Osteocyte (in vitro differentiated cells): ENCODE data around the gene NOA1. TPM values are rescaled to one million over a fixed set of nuclear protein-coding genes. Genes with fewer than 3 reads are reported as not detected.

Experiments
- DNase-seq: peaks from one replicate; pipeline ENCODE4 v3.0.0; 2021; ENCODE audit warnings: mixed read lengths; ENCODE audit not compliant: unreplicated experiment; ENCODE audit errors: extremely low spot score
- H3K27ac Mint-ChIP-seq: one replicate; pipeline ENCODE4 v1.8.0; 2021; ENCODE audit warnings: mild to moderate bottlenecking, mixed read lengths; ENCODE audit not compliant: unreplicated experiment
- H3K27me3 Mint-ChIP-seq: one replicate; pipeline ENCODE4 v1.8.0; 2021; ENCODE audit warnings: mixed read lengths; ENCODE audit not compliant: unreplicated experiment
- H3K36me3 Mint-ChIP-seq: one replicate; pipeline ENCODE4 v1.8.0; 2021; ENCODE audit warnings: mixed read lengths; ENCODE audit not compliant: unreplicated experiment
- H3K4me1 Mint-ChIP-seq: one replicate; pipeline ENCODE4 v1.8.0; 2021; ENCODE audit warnings: mixed read lengths; ENCODE audit not compliant: unreplicated experiment
- H3K4me3 Mint-ChIP-seq: one replicate; pipeline ENCODE4 v1.8.0; 2021; ENCODE audit warnings: mild to moderate bottlenecking, moderate library complexity, mixed read lengths; ENCODE audit not compliant: unreplicated experiment
- H3K9me3 Mint-ChIP-seq: one replicate; pipeline ENCODE4 v1.8.0; 2021; ENCODE audit warnings: mixed read lengths; ENCODE audit not compliant: unreplicated experiment
- total RNA-seq: library from RNA; stranded (reverse); gene quantifications from 2 replicates; pipeline ENCODE4 v1.2.1, GENCODE V29; 2021
- TF ChIP-seq, protein P1 (sequence below): fragments of 200-600 bp; sonication (generic); IDR thresholded peaks from 2 replicates; pipeline ENCODE4 v1.5.0; 2021; ENCODE audit warnings: antibody characterized with exemption, mild to moderate bottlenecking, moderate library complexity

NOA1 gene
- total RNA-seq, 1 donor from 2014 or later, result 21.6 TPM

DNA sequence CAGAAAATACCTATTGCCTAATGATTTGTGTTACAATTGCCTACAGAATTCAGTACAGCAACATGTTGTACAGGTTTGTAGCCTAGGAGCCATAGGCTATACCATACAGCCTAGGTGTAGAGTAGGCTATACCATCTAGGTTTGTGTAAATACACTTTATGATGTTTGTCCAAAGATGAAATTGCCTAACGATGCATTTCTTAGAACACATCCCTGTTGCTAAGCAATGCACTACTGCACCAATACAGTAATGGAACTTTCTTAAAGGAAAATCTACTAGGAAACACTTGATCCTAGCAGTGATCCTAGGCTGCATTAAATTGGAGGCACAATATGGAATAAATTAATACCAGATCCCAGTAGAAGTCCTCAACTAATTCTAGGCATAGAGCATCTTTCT, 18.3 kb downstream of the NOA1 start:
- H3K27ac Mint-ChIP-seq, result no peak overlapping the region
- H3K4me3 Mint-ChIP-seq, result no peak overlapping the region
- TF ChIP-seq, protein P1, sequence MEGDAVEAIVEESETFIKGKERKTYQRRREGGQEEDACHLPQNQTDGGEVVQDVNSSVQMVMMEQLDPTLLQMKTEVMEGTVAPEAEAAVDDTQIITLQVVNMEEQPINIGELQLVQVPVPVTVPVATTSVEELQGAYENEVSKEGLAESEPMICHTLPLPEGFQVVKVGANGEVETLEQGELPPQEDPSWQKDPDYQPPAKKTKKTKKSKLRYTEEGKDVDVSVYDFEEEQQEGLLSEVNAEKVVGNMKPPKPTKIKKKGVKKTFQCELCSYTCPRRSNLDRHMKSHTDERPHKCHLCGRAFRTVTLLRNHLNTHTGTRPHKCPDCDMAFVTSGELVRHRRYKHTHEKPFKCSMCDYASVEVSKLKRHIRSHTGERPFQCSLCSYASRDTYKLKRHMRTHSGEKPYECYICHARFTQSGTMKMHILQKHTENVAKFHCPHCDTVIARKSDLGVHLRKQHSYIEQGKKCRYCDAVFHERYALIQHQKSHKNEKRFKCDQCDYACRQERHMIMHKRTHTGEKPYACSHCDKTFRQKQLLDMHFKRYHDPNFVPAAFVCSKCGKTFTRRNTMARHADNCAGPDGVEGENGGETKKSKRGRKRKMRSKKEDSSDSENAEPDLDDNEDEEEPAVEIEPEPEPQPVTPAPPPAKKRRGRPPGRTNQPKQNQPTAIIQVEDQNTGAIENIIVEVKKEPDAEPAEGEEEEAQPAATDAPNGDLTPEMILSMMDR, result no peak
- no peak for DNase-seq
- no peaks in the 10 kb centered on the region for H3K27me3 Mint-ChIP-seq
- H3K4me1 Mint-ChIP-seq, result peaks cover 3% of the 10 kb centered on the region
- H3K9me3 Mint-ChIP-seq, result no peaks in the 10 kb centered on the region
- H3K36me3 Mint-ChIP-seq, result peaks cover 15% of the 10 kb centered on the region

DNA sequence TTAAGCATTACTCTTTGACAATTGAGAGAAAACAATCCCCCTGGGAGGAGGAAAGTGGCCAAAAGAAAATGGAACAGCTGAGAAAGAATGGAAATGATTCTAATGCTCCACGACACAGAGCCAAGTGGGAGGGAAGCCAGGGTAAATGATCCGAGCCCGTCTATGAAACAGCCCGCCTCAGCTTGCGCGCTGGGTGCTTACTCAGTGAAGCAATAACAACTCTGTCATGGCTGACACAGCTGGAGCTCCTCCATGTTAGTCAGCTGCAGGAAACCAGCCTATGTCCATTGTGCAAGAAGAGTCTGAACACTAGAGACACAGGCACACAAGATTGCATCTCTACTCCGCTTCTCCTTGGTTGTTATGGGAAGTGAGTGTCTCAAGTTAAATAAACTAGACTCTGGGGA, 19.3 kb downstream of the NOA1 start:
- H3K27me3 Mint-ChIP-seq, result no peaks in the 10 kb centered on the region
- peaks cover 3% of the 10 kb centered on the region for H3K4me1 Mint-ChIP-seq
- H3K27ac Mint-ChIP-seq, result no peak overlapping the region
- no peaks in the 10 kb centered on the region for H3K9me3 Mint-ChIP-seq
- peak; percentile 64 for DNase-seq
- TF ChIP-seq, protein P1, result no peak
- H3K36me3 Mint-ChIP-seq, result peaks cover 12% of the 10 kb centered on the region
- no peak overlapping the region for H3K4me3 Mint-ChIP-seq

DNA sequence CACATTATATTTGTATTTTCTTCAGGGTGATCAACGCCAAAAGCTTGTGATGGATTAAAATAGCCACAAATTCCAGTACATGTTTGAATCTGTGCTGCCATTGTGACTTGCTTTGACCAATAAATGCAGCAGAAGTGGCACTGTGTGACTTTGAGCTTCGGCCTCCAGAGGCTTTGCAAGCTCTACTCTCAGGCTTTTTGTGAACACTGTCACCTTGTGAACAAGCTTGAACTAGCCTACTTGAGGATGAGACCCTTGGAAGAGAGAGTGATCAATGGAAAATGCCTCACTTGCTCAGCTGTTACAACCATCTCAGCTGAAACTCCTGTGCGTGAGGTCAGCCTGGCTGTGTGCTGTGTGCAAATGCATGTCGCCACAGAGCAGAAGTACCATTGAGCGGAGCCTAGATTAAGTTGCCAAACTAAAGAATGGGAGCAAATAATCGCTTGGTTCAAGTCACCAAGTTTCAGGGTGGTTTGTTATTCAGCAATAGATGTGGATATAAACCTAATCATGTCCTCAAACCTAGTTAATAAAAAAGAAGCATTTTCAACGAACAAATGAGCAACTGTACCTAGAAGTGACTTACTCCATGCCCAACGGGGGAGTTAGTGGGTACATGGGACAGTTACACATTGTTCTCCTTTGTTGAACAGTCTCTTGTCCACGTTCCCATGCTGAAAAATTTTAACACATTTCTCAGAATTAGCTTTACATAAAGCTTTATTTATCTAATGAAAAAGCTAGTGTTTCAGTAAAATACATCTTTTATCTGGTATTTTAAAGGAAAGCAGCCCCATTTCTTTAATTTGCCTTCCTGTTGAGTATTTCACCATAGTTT, 23.5 kb downstream of the NOA1 start:
- no peak overlapping the region for H3K4me3 Mint-ChIP-seq
- H3K4me1 Mint-ChIP-seq, result peaks cover 3% of the 10 kb centered on the region
- no peak for DNase-seq
- H3K27ac Mint-ChIP-seq, result no peak overlapping the region
- H3K36me3 Mint-ChIP-seq, result no peaks in the 10 kb centered on the region
- TF ChIP-seq, protein P1, result no peak
- H3K27me3 Mint-ChIP-seq, result no peaks in the 10 kb centered on the region
- no peaks in the 10 kb centered on the region for H3K9me3 Mint-ChIP-seq

DNA sequence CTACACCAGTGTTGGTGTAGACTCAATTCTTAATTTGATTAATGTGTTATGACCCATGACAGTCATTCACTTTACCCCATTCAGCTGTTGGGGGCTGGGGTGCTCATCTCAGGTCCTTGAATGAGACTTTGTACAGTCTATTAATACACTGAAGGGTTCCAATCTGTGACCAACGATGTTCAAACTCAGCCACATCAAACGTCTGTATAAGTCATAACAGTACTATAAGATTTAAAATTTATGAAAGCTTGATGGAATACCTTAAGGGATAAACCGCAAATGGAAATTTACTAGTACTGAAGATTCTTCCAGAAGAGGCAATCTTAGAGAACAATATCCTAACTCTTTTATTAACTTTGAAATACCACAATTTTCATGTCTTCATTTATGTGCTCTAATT, 36.0 kb downstream of the NOA1 start:
- Mint-ChIP-seq H3K9me3 (no peaks in the 10 kb centered on the region), H3K27ac (no peak overlapping the region)
- TF ChIP-seq, protein P1, result no peak

DNA sequence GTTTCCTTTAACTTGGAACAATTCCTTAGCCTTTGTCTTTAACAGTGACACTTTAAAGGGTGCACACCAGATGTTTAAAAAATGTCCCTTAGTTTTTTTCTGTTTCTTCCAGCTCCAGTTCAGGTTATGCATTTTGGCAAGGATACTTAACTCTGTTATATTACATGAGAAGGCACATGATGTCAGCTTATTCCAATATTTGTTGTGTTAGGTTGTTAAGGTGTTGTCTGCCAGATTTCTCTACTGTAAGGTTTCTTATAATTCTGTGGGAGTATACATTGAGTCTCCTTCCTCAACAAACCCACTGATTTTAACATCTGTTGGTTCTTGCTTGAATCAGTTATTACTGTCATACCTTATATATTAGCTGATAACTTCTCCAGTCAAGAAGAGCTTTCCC, 36.4 kb downstream of the NOA1 start:
- Mint-ChIP-seq H3K27me3 (no peaks in the 10 kb centered on the region), H3K27ac (no peak overlapping the region), H3K4me1 (peaks cover 5% of the 10 kb centered on the region), H3K4me3 (no peak overlapping the region), H3K36me3 (peaks cover 27% of the 10 kb centered on the region), H3K9me3 (no peaks in the 10 kb centered on the region)
- TF ChIP-seq, protein P1, result no peak
- no peak for DNase-seq

More for the DNA sequence above, 36.0 kb downstream of the NOA1 start:
- peaks cover 24% of the 10 kb centered on the region for H3K36me3 Mint-ChIP-seq
- H3K27me3 Mint-ChIP-seq, result no peaks in the 10 kb centered on the region
- DNase-seq, result no peak
- peaks cover 5% of the 10 kb centered on the region for H3K4me1 Mint-ChIP-seq
- no peak overlapping the region for H3K4me3 Mint-ChIP-seq
